HG03457 (cell line): ENCODE results near the gene USP48.
"Not testable (repeated sequence)": the region's sequence is repeated elsewhere in the genome, so short reads cannot be mapped to it uniquely, and the experiment has no call there.

ENCODE experiments used
- ATAC-seq: cut with Tn5 transposase; IDR thresholded peaks from one replicate; pipeline ENCODE4 v1.9.1; 2021; ENCODE audit warnings: moderate number of reproducible peaks; ENCODE audit not compliant: unreplicated experiment

The USP48 gene

DNA sequence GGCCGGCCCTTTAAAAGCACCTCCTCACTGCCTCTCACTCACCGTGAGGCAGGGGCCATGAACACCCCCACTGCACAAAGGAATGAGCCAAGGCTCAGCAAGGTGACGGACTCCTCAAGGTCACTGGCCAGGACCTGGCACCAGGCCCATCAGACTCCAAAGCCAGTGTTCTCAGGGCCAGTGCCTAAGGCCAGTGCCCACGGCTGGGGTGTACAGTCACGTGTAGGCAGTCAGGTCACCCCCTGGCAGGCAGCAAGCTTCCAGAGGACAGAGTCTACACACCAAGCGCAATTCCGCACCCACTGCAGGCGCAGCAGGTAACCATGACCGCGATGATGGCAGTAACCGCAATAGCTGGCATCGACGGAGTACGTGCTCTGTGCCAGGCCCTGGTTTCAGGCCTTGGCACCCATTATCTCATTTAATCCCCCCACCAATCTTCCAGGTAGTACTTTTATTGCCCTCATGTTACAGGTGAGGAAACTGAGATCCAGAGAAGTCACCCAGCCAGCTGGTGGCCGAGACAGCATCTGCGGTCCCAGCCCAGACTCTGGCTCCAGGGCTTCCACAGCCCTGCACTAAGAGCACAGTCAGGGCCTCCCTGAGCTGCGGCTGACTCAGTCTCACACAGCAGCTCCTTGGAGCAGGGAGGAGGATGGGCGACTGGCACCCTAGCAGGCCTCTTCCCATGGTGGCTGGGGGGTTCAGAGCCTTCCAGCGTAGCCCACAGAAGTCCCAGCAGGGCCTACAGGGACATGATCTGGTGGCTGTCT is 140.8 kb downstream of the USP48 start:
- ATAC-seq = no peak

DNA sequence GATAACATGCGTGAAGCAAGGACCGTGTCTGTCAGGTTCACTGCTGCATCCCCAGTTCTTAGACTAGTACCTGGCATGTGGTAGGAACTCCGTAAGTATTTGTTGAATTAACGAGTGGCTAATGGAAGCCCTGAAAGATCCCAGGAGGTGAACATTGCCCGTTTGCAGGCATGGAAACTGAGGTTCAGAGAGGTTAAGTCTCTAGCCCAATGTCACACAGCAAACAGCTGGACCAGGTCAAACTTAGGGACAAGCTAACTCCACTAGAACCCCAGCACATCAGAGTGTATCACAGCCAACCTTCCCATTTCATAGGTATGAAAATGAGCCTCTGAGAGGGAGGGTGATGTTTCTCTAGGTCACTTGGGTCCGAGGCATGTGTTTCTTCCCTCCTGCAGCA is 141.4 kb downstream of the USP48 start:
- no peak for ATAC-seq

DNA sequence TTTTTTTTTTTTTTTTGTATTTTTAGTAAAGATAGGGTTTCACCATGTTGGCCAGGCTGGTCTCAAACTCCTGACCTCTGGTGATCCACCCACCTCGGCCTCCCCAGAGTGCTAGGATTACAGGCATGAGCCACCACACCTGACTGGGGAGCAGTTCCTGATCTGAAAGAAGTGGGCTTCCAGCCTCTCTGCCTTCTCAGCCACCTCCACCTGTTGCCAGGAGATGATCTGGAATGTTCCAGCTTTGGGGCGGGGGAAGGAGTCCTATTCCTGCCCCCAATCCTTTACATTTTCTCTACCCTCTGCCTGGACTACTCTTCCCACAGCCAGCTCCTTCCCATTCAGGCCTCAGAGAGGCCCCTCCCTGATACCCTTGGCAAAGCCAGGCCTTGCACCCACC is 141.9 kb downstream of the USP48 start:
- ATAC-seq = no peak

DNA sequence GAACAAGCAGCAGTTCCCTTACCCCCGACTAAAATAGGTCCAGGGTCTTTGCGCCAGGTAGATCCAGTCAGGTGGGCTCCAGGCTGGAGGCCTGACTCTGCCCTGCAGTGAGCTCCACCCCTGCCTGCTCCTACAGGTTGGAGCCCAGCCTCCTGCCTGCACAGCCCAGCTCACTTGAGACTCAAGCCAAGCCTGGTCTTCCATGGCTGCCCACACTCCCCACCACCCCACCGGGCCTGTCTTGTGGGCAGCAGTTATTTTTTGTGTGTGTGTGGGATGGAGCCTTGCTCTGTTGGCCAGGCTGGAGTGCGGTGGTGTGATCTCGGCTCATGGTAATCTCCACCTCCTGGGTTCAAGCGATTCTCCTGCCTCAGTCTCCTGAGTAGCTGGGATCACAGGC is 142.3 kb downstream of the USP48 start:
- no peak for ATAC-seq

DNA sequence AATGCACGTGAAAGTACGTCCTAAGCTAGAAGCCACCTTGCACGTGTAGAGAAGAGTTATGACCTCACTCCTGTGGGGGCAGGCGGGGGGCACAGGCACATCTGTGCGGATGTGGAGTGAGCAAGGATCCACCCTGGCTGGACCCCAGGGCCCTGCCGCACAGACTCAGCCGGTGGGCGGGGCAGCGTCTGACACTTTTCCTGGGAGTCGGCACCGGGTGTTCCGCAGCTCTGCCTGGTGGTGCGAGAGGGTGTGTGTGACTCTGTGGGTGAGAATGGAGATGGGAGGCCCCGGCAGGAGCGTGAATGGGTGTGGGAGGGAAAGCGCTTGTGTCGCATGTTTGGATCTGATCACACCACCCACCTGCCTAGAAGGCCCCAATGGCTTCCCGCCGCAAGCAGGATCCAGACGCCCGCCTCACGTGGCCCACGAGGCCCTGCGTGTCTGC is 143.3 kb downstream of the USP48 start:
- no peak for ATAC-seq

DNA sequence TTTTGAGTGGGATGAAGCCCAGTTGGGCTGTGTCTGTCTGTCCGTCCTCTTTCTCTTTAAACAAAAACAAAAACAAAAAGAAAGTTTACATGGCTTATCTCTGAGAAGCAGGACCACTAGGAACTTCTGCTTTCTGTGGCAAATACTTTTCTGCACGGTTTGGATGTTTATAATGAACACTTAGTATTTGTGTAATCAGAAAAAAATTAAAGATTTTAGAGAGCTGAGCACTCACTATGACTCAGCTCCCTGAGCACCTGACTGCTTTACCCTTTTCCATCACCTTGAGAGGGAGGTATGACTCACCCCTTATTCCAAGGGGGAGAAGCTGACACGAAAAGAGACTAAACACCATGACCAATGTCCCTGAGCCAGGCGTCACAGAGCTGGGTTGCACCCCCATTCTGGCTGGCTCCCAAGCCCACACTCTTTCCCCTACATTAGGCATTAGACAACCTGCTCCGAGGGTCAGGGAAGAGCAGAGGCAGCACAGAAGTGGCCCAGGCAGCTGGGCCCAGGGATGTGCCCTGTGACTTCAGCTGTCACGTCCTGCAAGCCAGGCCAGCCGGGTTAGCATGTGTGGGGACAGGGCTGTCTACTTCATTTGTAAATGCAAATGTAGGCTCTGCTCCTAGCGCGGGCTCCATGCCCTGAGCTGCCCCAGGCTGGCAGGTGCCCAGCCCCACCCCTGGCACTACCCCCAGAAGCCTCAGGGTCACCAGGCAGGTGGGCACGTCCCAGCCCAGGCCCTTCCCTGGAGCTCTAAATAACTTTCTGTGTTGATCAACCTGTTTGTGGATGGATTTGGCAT is 144.2 kb downstream of the USP48 start:
- ATAC-seq = no peak

DNA sequence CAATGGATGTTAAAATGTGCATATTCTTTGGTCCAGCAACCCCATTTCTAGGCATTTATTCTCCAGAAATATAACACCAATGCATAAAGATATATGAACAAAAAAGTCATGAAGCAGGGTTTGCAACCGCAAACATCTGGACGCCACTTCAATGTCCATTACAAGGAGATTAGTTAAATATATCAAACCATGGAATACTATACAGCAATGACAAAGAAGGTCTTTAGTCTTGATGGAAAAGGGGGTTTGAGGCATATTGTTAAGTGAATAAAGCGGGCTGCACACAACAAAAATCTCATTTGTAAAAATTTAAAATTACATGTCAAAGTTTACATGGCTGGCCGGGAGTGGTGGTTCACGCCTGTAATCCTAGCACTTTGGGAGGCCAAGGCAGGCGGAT is 145.4 kb downstream of the USP48 start:
- no peak for ATAC-seq

DNA sequence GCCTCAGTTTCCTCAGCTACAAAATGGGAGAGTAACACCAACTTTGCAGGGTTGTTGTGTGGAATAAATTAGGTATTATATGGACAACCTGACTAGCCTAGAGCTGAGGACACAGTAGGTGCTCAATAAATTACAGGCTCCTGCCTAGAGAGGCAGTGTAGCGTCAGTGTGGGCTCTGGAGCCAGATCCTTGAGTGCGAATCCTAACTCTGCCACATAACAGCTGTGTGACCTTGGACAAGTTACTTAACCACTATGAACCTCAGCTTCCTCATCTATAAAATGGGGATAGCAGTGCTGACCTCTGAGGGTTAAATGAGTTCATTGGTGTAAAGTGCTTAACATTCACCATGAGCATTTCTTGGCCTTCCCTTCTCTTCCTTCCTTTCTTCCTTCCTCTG is 146.9 kb downstream of the USP48 start:
- no peak for ATAC-seq

DNA sequence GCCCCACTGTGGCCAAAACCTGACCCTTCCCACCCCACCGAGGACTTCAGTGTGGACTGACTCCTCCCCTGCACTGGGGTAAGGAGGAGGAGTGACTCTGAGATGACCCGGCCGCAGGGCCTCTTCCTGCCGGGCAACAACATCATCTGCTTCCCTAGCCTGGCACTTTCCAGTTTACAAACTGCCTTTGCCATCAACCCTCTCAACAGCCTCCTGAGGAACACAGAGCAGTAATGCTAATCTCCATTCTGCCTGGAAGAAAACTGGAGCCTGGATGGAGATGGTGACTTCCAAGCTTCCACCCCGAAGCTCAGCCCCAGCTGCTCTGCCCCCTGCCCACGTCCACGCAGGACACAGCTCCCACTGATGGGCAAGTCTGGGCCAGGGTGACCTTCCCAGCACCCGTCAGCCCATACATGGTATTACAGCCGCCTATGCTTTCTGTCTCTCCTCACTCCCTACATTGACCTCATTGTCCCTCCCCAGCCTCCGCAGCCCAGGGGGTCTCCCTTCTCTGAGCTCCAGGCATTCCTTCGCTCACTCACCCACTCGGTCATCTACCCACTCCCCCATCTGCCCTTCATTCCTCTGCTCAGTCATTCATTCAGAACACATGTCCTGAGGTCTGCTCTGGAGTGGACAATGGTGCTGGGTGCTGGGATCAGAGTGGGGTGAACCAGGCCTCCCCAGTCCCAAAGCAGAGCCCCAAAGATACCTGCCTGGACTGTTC is 148.0 kb downstream of the USP48 start:
- no peak for ATAC-seq

DNA sequence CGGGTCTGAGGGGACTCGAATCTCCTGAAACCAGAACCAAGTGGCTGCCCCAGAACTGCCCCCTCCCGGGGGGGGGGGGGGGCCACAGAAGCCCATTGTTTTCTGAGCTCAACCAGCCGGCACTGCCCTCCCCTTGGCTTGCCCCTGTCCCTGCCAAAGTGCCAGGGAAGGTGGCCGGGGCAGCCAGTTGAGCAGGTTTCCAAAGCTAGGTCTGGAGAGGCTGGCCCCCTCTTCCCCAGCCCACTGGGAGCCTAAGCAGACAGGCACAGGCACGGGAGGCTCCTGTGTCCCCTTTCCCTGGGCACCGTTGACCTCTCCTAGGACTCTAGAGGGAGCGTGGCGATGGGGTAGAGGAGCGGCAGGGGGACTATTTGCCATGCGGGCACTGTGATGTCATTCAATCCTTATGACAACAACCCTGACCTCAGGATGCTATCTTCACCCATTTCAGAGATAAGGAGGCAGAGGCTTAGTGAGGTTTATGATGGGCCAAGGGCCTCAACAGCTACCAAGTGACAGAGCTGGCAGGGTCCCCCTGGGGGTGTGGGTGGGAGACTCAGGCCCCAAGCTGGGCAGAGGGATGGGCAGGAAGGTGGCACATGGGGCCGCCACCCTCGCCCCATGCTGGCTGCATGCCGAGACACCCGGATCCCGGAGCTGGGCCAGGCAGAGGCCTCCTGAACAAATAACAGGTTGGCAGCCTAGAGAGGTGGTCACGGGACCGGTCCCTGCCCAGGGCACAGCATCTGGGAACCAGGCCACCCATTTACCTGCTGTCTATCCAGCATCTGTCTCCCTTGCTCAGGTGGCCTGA is 148.8 kb downstream of the USP48 start:
- no peak for ATAC-seq

DNA sequence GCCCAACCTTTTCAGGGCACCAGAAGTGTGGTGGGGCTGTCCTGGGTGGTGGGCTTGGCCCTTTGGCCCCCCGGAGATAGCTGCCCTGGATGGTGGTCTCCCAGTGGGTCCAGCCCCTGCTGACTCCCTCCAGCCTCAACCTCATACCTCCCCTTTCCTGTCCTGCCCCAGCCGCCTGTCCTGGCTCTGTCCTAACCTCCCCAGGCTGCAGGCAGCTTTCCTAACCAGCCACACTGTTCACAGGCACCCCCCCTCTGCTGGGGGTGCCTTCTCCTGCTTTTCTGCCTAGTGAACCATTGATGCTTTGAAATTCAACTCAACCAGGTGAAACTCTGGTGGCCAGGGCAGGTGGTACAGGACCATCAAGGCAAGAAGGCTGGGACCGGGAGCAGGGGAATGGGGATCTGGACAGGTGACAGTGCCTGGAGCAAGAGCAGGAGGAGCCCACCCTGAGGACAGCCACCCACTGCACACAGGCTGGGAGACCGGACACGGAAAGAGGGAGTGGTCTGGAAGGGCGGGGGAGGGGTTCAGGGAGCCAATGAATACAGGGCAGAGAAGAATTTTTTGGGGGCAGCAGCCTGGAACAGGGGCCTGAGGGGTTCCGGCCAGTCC is 149.7 kb downstream of the USP48 start:
- ATAC-seq = no peak

DNA sequence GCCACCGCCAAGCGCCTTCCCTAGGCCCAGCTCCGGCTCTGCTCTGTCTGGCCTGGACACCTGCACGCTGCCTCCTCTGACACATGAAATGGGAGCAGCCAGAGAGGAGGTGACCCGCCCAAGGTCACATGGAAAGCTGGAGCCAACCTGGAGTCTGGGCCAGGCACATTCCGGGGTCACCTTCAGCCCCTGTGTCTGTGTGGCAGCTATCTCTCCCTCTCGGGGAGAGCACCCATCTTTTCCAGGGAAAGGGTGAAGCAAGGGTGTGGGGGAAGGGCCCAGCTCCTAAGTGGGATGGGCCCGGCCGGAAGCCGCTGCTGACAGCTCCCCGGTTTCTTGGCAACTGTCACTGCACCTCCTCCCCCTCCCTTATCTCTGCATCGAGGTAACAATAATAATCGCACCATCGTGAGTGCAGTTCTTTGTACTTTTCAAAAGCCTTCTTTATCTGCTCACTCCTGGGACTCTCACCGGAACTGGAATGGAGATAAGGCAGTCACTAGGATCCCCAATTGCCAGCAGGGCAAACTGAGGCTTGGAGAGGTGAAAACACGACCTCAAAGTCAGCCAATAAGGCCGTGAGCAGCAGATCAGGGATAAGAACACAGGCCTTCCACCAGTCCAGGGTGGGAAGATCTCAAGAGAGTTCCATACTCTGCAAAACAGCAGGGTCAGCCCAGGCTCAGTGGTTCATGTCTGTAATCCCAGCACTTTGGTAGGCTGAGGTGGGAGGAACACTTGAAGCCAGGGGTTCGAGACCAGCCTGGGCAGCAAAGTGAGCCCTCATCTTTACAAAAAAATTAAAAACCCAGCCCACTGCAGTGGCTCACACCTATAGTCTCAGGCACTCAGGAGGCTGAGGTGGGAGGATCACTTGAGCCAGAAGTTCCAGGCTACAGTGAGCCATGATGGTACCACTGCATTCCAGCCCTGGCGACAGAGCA is 150.7 kb downstream of the USP48 start:
- ATAC-seq = no peak

DNA sequence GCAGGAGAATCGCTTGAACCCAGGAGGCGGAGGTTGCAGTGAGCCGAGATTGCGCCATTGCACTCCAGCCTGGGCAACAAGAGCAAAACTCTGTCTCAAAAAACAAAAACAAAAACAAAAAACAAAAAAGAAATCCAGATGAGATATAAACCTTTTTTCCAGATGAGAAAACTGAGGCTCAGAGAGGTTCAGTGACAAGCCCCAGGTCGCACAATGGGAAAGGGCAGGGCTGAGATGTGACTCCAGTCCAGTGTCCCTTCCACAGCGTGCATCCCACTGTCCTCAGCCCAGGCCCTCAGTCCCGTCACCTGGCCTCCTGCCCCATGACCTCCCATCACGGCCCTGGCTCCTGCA is 151.4 kb downstream of the USP48 start:
- not testable (repeated sequence) for ATAC-seq

DNA sequence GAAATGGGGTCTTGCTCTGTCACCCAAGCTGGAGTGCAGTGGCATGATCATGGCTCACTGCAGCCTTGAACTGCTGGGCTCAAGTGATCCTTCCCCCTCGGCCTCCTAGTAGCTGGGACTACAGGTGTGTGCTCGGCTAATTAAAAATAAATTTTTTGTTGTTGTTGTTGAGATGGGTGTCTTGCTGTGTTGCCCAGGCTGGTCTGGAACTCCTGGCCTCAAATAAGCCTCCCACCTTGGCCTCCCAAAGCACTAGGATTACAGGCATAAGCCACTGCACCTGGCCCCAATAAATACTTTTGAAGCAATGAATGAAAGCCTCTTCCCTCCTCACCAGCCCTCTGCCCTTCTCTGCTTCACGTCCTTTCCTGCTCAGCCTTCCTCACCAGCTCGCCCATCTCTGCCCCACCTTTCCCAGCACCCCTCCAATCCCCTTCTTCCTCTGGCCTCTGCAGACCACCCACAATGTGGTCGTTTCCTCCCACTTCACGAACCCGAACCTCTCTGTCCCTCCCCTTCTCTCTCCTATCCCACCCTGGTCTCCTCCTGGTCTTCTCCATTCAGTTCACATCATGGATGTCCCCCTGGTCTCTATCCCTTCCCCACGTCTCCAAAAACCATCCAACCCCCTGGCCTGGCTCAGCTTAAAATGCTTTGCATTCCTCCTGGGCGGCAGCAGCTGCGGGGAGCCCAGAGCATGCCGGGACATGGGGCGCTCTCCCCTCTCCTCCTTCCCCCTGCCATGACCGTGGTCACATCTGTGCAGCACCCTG is 152.2 kb downstream of the USP48 start:
- ATAC-seq = no peak

DNA sequence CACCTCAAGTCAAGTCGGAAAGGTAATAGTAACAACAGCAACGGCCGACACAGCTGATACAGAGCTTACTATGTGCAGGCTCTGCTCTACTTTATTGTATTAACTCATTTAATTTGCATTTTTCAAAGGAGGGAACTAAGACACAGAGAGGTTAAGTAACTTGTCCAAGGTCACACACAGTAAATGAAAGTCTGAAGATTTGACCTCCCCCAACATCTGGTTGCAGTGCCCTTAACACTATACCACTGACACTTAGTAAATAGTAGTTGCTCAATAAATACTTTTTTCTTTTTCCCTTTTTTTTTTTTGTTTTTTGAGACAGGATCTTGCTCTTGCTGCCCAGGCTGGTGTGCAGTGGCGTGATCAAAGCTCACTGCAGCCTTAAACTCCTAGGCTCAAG is 153.0 kb downstream of the USP48 start:
- ATAC-seq = no peak

DNA sequence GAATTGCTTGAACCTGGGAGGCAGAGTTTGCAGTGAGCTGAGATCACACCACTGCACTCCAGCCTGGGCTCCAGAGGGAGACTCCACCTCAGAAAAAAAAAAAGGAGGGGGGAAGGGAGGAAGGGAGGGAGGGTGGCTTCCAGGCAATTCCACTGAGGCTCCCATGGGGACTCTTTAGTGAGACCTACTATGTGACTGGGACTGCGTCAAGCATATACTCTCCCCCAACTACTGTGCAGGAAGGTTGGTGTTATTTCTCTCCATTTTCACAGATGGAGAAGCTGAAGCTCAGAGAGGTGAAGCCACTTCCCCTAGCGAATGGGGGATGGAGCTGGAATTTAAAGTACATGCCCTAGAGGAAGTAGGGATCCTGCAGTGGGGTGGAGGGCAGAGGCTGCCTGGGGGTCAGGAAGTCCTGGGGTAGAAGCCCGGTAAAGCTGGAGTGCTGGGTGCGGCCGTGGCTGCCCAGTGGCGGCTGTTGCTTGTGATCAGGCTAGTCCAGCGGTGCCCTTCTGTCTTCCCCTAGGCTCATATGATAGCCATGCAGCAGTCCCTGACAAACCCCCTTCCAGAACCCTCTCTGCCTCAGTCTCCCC is 154.1 kb downstream of the USP48 start:
- ATAC-seq = no peak
